ENCODE results near the gene STAB2.

STAB2 gene

DNA sequence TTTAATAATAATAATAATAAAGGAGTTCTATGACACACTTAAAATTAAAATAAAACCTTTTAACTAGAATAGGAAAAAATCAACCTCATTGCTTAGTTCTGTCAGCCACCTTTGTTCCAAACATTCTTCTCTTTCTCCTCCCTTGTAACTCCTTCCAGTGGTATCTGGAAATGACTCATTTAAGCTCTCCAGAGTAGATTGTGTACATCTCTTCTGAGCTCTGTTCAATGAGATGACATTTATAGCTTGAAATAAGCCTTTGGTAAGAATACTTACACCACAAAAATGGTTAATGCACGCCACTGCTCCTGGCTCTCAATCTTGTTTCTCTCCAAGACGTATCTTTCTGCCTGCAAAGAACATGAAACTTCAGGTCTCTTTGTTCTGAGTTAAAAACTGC lies 70.3 kb downstream of the STAB2 start:
- no peak for DNase-seq

DNA sequence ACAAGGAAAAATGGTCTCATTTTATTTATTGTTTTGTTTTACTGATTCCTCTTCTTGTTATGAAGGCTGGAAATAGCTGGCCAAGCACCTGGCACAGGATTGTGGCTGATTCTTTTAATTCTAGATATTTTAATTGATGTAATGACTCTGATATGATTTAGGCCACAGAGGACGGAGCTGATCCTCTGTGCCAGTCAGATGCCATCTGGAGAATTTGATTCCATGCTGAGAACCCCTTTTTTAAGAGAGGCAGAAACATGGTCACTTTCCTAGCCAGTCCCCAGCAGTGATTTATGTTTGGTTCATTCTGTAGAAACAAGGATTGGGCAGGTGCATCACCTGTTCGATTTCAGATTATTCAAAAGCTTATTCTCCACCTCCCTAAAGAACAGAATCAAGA lies 77.6 kb downstream of the STAB2 start:
- DNase-seq = no peak

DNA sequence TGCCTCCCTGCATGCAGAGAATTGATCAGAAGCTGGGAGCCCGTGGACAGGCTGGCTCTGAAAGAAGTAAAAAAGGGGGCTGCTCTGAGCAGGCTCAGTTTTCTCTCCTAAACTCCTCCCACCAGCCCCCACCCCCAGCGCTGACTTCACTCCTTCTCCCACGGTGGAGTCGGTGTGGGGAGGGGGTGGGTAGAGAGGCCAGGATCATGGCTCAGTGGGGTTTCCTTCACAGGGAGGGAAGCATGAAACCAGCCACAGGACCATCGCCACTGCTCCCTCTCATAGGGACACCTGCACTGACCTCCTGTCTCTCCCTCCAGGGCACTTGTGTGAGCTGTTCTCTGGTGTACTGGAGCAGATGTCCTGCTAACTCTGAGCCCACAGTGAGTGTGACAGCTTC lies 78.9 kb downstream of the STAB2 start:
- no peak for DNase-seq

DNA sequence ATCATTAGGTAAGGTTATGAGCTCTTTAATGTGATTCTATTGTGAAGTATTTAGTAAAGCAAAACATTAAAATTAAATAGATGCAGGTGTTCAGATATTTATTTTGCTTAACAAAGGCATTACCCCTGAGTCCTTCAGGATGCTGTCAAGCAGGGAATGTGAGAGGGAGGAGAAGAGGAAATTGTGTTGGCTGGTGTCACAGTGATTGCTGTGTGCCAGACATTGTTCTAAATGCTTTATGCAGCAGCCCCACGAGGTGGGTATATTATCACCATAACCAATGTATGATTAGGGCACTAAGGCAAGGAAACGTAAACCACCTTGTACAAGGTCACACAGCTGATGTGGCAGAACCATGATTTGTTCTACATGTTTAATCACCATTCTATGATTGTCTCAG lies 80.1 kb downstream of the STAB2 start:
- DNase-seq = no peak

DNA sequence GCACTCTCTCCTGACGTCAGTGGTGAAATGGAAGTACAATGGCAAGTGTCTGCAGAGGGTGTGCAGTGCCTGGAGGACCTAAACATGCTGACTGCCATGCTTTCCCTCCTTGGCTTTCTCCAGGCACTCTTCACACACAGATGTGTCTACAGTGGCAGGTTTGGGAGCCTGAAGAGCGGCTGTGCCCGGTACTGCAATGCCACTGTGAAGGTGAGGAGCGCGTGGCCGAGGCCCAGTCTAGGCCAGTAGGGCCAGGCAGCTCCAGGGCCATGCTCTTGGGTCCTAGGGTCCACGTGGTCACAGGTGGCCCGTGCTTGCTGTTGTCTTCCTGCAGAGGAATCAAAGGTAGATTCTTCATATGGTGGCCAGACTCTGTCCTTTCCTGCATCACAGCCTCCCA lies 81.4 kb downstream of the STAB2 start:
- no peak for DNase-seq

DNA sequence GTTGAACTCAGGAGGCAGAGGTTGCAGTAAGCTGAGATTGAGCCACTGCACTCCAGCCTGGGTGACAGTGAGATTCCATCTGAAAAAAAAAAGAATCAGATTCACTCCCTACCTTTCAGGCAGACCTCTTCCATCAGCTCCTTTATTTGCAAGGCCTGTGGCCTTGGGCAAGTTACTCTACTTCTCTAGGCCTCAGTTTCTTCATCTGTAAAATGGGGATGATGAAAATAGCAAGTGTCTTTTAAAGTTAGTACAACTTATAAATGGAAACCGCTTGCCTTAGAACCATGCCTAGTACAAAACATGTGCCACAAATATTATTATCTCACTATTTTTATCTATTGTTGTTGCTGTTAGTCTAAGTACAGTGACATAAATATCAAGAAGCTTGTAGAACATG lies 84.3 kb downstream of the STAB2 start:
- no peak for DNase-seq

DNA sequence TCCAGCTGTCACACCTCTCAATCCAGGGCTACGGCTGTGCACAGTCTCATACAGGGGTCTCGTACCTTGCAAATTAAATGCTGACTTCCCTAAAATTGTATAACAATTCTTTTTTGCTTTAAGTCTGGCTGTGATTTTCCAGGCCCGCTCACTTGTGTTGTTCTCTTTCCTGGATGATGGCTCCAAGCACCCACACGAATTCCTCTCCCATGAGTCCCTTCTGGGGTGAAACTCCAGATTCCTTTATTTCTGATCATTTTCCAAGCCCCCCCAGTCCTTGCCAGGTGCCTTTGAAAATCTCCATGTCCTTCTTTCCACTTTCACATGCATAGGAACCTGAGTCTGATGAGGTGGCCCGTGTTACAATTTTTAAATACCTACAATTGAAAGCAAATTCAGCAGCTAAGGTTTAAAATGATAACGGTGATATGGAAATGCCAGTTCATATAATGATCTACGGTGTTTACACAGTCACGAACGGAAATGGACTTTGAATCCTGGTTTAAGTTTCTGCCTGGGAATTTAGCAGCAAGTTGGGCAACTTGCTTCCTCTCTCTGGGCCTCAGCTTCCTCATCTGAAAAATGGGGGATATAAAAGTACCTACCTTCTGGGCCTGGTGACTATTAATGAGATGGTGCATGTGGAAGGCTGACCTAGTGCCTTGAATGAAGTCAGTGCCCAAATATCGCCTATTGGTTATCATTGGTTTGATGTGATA lies 85.5 kb downstream of the STAB2 start:
- DNase-seq = no peak

DNA sequence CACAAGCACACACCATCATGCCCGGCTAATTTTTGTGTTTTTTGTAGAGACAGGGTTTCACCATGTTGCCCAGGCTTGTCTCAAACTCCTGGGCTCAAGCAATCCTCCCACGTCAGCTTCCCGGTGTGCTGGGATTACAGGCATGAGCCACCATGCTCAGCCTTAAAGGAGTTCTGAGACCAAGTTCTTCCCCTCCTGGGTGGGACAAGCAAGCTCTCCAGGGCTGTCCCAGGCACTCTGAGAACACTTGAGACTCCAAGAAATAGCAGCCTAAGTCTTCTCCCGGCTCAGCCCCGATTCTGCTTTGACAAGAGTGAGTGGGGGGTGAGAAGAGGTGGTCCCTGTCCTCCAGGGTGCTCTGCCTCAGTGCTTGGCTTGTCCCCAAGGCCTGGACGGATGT lies 86.4 kb downstream of the STAB2 start:
- DNase-seq = no peak

DNA sequence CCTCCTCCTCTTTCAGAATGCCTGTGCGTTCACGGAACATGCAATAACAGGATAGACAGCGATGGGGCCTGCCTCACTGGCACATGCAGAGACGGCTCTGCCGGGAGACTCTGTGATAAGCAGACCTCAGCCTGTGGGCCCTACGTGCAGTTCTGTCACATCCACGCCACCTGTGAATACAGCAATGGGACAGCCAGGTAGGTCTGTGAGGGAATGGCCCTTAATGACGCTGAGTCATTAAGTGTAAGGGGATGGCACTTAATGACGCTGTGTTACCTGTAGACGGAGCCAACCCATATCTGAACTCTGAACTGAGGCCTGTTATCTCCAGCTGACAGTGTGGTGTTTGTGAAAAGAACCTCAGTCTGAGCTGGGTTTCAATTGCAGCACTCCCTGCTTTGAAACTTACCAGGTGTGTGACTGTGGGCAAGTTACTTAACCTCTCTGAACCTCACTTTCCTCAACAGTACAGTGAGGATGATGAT lies 86.9 kb downstream of the STAB2 start:
- DNase-seq = no peak

DNA sequence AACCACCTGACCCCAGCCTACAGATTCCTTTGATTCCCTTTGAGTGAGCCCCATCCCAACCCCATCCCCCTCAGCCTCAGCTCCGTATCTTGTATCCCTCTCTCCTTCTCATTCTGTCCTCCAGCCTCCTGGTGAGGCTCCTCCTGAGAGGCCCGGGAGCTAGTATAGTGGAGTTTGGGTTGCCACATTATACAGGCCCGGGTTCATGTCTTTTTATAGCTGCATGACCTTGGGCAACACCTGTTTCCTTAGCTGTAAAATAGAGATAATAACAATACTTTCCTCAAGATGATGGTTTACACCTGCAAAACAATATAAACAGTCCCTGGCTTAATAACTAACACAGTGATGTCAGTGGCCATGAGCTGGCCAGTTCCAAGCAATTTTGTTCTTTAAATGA lies 89.8 kb downstream of the STAB2 start:
- DNase-seq = no peak

DNA sequence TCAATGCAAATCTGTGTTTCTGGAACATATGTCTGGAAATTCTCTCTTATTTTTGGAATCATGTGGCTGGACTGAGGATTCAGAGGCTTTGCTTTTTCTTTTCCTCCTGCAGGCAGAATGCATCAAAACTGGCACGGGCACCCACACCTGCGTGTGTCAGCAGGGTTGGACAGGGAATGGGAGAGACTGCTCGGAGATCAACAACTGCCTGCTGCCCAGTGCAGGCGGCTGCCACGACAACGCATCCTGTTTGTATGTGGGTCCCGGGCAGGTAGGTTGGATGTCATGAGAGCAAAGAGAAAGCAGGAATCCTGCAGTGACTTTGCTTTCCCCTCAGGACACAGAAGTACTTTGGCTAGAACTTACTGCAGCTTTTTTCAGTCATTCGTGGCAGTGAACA lies 90.3 kb downstream of the STAB2 start:
- no peak for DNase-seq

DNA sequence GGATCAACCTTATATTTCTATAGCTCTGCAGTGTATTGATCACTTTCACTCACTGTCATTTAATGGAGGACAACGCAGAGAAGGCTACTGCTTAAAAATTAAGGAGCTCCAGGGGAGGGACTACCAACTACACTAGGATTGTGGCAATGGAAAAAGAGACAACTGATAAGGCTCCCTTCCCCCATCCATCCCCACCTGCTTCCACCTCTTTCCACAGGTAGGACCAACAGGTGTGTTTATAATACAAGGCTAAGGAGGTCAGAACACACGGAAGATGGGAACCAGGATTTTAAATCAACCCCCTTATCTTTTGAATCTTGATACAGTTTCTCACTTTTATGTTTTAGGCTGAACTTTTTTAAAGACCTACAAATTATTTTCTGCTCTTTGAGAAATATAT lies 90.8 kb downstream of the STAB2 start:
- no peak for DNase-seq

DNA sequence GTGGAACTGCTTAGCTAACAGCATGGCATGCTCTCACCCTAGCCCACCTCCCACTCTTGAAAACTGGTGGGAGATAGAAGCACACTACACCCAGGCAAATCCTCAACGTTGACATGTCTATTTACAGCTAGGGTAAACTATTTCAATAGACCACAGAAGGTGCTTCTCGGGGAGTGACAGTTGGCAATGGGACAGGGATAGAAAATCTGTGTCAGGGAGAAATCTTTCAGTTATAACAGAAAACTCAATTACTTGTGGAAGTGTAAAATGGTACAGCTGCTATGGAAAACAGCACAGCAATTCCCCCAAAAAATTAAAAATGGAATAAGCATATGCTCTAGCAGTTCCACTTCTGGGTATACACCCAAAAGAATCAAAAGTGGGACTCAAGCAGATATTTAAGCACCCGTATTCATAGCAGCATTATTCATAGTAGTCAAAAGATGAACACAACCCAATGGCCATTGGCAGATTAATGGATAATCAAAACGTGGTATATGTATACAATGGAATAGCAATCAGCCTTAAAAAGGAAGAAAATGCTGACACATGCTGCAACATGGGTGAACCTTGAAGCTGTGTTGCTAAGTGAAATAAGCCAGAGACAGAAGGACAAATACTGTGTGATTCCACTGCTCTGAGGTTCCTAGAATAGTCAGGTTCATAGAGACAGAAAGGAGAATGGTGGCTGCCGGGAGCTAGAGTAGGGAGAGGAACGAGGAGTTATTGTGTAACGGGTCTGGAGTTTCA lies 92.5 kb downstream of the STAB2 start:
- DNase-seq = no peak

DNA sequence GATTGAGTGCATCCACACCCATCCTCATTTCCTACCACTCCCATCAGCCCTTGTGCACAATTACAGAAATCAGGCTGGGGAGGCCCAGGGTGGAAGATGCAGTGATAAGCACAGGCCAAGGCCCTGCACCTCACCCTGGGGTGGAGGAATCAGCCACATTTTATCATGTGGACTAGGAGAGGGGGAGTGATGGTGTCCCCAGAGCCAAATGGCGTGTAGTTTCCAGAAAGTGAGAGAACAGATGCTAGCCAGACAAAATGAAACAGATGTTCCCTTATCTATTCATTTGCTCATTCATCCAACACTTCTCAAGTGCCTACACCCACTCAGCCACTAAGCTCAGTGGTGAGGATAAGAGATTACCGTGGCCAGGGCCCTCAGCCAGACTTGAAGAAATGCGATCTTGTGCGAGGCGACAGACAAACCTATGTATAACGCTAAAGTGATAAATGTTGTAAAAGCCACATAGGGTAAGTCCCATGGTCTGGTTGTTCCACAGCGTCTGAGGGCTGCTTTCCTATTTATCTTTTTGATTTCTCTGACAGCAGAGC lies 93.6 kb downstream of the STAB2 start:
- peak; percentile 23 for DNase-seq

DNA sequence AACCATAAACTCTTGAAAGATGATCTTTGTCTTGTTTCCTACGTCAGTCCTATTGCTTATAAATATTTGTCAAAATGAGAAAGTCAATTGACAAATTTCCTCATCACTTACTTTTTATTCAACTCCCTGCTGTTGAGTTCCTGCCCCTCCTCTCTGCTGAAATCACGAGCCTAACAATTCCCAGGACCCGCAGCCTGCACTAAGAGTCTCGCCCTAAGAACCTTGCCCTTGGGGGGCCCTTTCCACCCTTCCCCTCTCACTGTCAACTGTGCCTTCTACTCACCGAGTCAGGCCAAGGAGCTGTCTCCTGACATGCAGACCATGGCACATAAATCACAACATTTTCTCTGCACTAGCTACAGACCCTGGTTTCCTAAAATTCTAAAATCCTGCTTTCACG lies 99.0 kb downstream of the STAB2 start:
- no peak for DNase-seq

DNA sequence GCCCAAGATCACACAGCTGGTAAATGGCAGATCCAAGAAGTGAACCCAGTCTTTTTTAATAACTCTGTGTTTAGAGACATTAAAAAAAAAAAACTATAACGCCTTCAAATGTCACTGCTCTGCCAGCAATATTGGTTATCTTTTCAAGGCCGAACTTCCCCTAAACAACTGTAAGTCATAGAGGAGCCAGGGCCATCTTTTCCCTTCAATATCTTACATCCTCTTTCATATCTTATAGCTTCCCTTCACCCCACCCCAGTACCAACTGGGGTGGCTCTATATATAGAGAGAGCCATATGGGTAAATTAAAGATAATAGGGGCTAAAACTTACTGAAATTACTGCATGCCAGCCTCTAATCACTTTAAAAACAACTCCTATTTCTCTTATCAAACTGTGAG lies 100.2 kb downstream of the STAB2 start:
- no peak for DNase-seq

DNA sequence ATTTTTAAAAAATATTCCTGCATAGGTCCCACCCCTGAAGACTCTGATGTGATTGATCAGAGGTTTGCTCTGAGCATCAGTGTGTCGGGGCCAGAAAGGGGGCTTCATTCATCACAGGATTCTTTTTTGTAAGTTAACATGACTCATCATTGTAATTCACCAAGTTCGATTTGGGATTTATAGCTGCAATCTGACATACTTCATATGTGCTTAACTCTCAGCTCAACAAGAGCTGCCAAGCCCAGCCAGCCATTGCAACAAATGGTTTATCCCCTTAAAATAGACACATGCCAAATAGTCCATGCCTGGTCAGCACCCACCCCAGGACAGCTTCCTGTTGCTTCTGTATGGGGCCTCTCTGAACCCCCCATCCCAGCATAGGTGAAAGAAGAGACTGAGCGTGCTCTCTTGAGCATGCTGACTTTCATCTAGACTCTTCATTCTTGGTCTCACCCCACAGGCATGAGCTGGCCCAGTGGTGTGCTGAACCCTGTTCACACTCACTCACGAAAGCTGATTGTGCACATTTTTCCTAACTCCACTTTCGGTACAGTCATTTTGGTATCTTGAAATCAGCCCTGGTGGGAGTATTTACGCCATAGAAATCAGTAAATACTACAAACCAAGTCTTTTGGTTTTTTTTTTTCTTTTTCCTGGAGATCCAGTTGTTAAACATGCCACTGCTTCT lies 101.4 kb downstream of the STAB2 start:
- peak; percentile 62 for DNase-seq

DNA sequence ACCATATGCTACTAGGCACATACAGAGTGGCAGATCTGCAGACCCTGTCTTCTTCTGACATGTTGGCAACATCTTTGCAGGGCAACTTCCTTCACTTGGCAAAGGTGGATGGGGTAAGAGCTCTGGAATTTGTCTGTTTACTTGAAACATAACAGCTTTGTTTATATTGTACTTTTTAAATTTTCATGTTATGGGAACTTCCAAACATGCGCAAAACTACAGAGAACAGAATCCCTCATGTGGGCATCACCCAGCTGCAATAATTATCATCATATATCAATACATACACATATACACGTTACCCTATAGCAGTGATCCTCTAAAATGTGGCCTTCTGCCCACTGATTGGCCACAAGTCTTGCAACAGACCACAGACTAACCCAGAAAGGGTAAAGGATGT lies 103.4 kb downstream of the STAB2 start:
- no peak for DNase-seq

DNA sequence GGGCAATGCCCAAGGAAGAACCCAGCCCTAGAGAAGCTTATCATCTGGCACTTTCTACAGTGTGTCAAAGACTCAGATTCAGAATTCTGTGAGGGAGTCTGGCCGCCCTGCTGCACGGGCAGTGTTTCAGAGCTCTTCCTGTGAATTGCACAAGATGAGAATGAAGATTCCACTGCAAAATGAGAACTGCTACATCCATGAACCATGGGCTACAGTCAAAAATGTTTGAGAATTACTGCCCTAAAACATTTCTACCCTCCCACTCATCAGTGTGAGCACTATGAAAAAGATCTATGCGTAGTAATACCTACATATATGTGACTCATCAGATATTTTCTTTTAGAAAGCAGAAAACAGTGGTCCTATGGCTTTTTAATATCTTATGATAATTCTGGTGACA lies 104.0 kb downstream of the STAB2 start:
- no peak for DNase-seq

DNA sequence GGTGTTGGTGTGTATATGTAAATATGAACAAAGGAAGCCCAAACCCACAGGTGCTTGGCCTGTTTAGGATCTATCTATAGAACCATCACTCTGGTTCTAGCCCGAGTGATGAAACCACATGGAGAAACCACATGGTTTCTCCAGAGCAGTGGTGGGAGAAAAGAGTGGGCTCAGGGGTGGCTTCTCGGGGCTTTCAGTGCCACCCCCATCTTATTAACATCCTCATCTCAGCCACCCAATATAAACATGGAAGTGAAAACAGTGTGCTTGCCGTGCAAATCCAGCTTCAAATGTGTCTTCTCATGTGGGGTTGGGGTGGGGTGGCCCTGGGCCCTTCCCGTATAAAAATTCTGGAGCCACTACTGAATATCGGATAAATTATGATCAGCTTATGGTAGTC lies 109.0 kb downstream of the STAB2 start:
- no peak for DNase-seq

DNA sequence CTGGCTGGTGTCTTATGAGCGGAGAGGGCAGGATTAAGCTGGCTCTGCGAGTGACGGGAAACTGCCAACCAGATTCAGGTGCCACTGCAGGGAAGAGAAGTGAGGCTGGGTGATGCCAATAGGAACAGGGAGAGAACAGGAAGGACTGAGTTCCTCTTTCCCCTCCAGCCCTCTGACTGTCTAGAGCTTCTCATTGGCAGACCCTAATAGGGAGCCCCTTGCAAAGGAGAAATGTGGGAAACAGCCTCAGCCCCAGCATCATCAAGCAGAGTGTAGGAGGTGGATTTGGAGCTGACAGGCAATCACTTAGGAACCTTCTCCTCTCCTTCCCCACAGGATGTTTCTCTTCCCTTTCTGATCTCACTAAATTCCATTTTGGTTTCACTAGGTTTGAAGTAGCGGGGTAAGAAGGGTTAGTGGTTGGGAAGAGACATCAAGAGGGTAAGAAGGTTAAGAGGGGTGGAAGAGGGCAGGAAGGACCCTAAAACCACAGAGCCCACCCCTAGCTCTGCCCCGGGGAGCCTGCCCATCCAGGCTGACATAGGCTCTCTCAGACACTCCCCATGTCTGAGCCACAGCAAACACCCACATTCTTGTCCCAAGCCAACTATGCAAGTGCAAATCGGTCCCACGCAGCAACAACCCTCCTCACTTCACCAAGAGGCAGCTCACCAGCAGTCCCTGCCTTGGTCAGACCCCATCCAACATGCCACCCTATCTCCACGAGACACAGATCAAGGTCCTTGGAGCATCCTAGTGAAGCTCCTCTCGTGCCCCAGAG lies 111.1 kb downstream of the STAB2 start:
- DNase-seq = no peak

DNA sequence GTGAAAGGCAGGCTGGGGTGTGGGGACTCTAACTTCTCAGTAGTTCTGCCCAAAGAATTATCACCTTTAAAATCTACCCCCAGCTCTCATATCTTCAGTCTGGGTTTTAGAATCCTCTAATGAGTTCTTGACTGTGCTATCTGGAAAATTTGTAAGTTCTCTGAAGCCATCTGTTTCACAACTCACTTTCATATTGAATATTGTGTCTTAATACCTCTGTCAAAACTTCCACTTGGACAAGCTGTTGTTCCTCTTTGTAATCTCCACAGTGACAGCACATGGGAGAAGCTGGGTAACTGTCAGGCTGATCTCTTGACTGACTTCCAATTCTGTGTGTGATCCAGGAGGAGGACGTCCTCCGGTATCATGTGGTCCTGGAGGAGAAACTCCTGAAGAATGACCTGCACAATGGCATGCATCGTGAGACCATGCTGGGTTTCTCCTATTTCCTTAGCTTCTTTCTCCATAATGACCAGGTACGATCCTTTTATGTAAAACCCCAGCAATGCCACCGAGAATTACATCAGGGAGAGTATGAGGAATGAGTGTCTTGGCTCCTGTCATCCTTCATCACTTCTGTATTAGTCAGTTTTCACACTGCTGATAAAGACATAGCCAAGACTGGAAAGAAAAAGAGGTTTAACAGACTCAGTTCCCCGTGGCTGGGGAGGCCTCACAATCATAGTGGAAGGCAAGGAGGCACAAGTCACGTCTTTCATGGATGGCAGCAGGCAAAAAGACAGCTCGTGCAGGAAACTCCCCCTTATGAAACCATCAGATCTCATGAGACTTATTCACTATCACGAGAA lies 111.9 kb downstream of the STAB2 start:
- peak; percentile 53 for DNase-seq

All from activated CD4-positive, alpha-beta T cell treated with anti-CD3 and anti-CD28 coated beads, Interleukin-10, Interleukin-2, amounts not matched to agents 100 ng/mL and 50 ng/mL, durations not matched to agents 16 hours and 8 hours (primary cell).